Panc1 (cell line): Measurements from ENCODE around the gene NDUFS6.

Experiments used
- POLR2AphosphoS5 ChIP-seq: IDR thresholded peaks from 2 replicates; pipeline ENCODE4 v1.6.1; 2012; ENCODE audit warnings: mild to moderate bottlenecking, low read depth, low read length, moderate library complexity
- TCF7L2 ChIP-seq: IDR thresholded peaks from 2 replicates; pipeline ENCODE4 v1.6.1; 2011; ENCODE audit warnings: mild to moderate bottlenecking, low read depth, low read length, inconsistent platforms
- TF ChIP-seq, protein P1 (sequence below): fragments of 450-650 bp; IDR thresholded peaks from 2 replicates; pipeline ENCODE4 v1.5.1; 2017; ENCODE audit warnings: mild to moderate bottlenecking
- TF ChIP-seq, protein P2 (sequence below), 2 experiments: IDR thresholded peaks; 2 replicates each; pipeline ENCODE4 v1.6.1; 2011 to 2012; ENCODE audit warnings: low read depth in 2 of 2, control low read depth in 1 of 2, low read length in 1 of 2, mild to moderate bottlenecking in 1 of 2, moderate library complexity in 1 of 2; ENCODE audit not compliant: insufficient read depth in 1 of 2

DNA sequence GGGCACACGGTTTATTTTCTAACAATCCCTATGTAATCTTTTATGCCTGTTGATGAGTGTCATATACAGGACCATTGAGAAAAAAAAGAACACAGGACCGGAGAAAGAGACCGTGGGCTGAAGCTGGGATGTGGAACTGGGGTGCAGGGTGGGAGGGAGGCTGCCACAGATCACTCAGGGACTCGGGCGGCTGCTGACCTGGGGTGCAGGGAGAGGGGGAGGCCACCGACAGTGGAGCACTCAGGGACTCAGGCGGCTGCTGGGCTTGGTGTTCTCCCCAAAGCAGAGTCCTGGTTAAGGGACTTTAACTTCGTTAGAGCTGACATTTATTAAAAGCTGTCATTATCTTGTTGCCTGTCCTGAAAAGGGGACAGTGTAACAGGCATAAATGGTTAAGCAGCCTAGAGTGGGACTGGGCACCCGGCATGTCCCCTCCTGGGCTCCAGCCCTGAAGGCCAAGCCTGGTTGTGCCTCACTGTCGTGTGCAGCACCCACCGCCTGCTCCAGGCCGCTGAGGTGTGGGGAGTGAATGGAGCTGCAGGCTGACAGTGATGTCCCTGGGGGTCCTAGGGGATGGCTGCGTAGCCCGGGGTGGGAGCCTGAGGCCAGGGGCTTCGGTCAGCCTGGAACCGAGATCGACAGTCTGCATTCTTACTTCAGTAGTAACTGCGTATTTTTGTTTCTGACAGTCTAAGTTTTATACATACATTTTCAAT is 14.0 kb downstream of the NDUFS6 start:
- TF ChIP-seq, protein P1, sequence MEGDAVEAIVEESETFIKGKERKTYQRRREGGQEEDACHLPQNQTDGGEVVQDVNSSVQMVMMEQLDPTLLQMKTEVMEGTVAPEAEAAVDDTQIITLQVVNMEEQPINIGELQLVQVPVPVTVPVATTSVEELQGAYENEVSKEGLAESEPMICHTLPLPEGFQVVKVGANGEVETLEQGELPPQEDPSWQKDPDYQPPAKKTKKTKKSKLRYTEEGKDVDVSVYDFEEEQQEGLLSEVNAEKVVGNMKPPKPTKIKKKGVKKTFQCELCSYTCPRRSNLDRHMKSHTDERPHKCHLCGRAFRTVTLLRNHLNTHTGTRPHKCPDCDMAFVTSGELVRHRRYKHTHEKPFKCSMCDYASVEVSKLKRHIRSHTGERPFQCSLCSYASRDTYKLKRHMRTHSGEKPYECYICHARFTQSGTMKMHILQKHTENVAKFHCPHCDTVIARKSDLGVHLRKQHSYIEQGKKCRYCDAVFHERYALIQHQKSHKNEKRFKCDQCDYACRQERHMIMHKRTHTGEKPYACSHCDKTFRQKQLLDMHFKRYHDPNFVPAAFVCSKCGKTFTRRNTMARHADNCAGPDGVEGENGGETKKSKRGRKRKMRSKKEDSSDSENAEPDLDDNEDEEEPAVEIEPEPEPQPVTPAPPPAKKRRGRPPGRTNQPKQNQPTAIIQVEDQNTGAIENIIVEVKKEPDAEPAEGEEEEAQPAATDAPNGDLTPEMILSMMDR = no peak
- TF ChIP-seq POLR2AphosphoS5 (no peak), TCF7L2 (no peak)
- TF ChIP-seq, protein P2, sequence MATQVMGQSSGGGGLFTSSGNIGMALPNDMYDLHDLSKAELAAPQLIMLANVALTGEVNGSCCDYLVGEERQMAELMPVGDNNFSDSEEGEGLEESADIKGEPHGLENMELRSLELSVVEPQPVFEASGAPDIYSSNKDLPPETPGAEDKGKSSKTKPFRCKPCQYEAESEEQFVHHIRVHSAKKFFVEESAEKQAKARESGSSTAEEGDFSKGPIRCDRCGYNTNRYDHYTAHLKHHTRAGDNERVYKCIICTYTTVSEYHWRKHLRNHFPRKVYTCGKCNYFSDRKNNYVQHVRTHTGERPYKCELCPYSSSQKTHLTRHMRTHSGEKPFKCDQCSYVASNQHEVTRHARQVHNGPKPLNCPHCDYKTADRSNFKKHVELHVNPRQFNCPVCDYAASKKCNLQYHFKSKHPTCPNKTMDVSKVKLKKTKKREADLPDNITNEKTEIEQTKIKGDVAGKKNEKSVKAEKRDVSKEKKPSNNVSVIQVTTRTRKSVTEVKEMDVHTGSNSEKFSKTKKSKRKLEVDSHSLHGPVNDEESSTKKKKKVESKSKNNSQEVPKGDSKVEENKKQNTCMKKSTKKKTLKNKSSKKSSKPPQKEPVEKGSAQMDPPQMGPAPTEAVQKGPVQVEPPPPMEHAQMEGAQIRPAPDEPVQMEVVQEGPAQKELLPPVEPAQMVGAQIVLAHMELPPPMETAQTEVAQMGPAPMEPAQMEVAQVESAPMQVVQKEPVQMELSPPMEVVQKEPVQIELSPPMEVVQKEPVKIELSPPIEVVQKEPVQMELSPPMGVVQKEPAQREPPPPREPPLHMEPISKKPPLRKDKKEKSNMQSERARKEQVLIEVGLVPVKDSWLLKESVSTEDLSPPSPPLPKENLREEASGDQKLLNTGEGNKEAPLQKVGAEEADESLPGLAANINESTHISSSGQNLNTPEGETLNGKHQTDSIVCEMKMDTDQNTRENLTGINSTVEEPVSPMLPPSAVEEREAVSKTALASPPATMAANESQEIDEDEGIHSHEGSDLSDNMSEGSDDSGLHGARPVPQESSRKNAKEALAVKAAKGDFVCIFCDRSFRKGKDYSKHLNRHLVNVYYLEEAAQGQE (IDR thresholded peaks at IDR 0.05; ENCODE audit: insufficient read depth in 1 of 2, low read depth in 2 of 2, low read length in 1 of 2) = no peak
